Hepatocyte (in vitro differentiated cells): ENCODE results near the gene INO80.

Source experiments
- CTCF ChIP-seq: fragments of 200-600 bp; sonication (generic); IDR thresholded peaks from 2 replicates; pipeline ENCODE4 v1.5.1; 2016; ENCODE audit warnings: antibody characterized with exemption, mild to moderate bottlenecking; ENCODE audit not compliant: poor library complexity
- EZH2 ChIP-seq: fragments of 200-600 bp; sonication (generic); IDR thresholded peaks from 2 replicates; pipeline ENCODE4 v1.6.1; 2016; ENCODE audit warnings: antibody characterized with exemption, mild to moderate bottlenecking, borderline replicate concordance

DNA sequence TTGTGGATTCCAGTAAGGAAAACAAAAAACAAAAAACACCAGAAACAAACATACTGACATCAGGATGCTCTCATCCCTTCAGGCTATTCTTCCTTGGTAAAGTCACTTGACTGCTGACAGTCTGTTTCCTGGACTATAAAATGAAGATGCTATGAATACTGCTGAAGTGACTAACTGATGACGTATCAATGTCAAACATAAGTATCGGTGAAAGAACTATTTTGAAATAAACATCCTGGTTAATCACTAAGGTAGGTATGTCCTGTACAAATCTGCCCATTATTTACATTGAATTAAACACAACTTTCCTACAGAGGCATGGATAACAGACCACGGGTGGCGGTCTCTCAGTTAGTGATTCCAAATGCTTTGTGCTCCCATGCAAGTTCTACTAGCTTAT lies 116.9 kb downstream of the INO80 start:
- TF ChIP-seq CTCF: no peak
- no peak for TF ChIP-seq EZH2
